Measurements from ENCODE around the gene CELF2. TPM values are rescaled to one million over a fixed set of nuclear protein-coding genes. Genes with fewer than 3 reads are reported as not detected.
"Not testable (repeated sequence)": the region's sequence is repeated elsewhere in the genome, so short reads cannot be mapped to it uniquely, and the experiment has no call there.

CELF2 gene
- total RNA-seq, 1 donor from 2014 or later = 29.3 TPM

- no peak for DNase-seq
Measured at GRCh38 chr10:11331046-11331577, 313.4 kb downstream of the CELF2 start.

- DNase-seq = peak; percentile 20
Measured at GRCh38 chr10:11331726-11332125, 314.1 kb downstream of the CELF2 start.

- no peak for DNase-seq
Measured at GRCh38 chr10:11332846-11333245, 315.2 kb downstream of the CELF2 start.

- no peak for DNase-seq
Measured at GRCh38 chr10:11334436-11334835, 316.8 kb downstream of the CELF2 start.

- no peak for DNase-seq
Measured at GRCh38 chr10:11335167-11335652, 317.5 kb downstream of the CELF2 start.

- DNase-seq = no peak
Measured at GRCh38 chr10:11335881-11336430, 318.3 kb downstream of the CELF2 start.

- DNase-seq = peak; percentile 31
Measured at GRCh38 chr10:11336722-11337162, 319.1 kb downstream of the CELF2 start.

GRCh38 chr10:11337516-11337915 lies 319.8 kb downstream of the CELF2 start:
- DNase-seq = no peak

GRCh38 chr10:11338160-11338844 lies 320.6 kb downstream of the CELF2 start:
- no peak for DNase-seq

GRCh38 chr10:11339013-11339412 lies 321.3 kb downstream of the CELF2 start:
- DNase-seq = no peak

- no peak for DNase-seq
Measured at GRCh38 chr10:11339660-11340059, 322.0 kb downstream of the CELF2 start.

- no peak for DNase-seq
Measured at GRCh38 chr10:11341283-11341960, 323.8 kb downstream of the CELF2 start.

GRCh38 chr10:11344081-11344480 lies 326.4 kb downstream of the CELF2 start:
- DNase-seq = no peak

- no peak for DNase-seq
Measured at GRCh38 chr10:11344550-11344949, 326.9 kb downstream of the CELF2 start.

GRCh38 chr10:11345224-11346054 lies 327.8 kb downstream of the CELF2 start:
- DNase-seq = no peak

GRCh38 chr10:11347580-11347979 lies 329.9 kb downstream of the CELF2 start:
- not testable (repeated sequence) for DNase-seq

GRCh38 chr10:11351801-11352200 lies 334.1 kb downstream of the CELF2 start:
- DNase-seq = no peak

- no peak for DNase-seq
Measured at GRCh38 chr10:11353006-11353896, 335.6 kb downstream of the CELF2 start.

- DNase-seq = no peak
Measured at GRCh38 chr10:11354823-11355222, 337.2 kb downstream of the CELF2 start.

GRCh38 chr10:11355592-11355991 lies 337.9 kb downstream of the CELF2 start:
- DNase-seq = no peak

- no peak for DNase-seq
Measured at GRCh38 chr10:11357439-11357838, 339.8 kb downstream of the CELF2 start.
